ENCODE measurements around the gene KDM5B.

KDM5B gene

GRCh38 chr1:202810615-202811295 lies 2.5 kb upstream of the KDM5B start, which contains the start of gene PCAT6 (continued):
- peak; percentile 82 for TF ChIP-seq KLF17 (tag by site-specific recombination; IDR thresholded peaks at IDR 0.05)
- no peak for TF ChIP-seq ZNF792 (tag by site-specific recombination; IDR thresholded peaks at IDR 0.05)
- TF ChIP-seq ZFHX2 (tag by site-specific recombination; conservative IDR thresholded peaks at IDR 0.05): peak; percentile 81
- TF ChIP-seq ZNF223 (tag by site-specific recombination; IDR thresholded peaks at IDR 0.05): no peak
- no peak for TF ChIP-seq ZNF221 (tag by site-specific recombination; IDR thresholded peaks at IDR 0.05; ENCODE audit: borderline replicate concordance)
- peak; percentile 28; the same call in 1 of the 2 replicates for TF ChIP-seq PBX3 (CRISPR knock-in tag; IDR thresholded peaks at IDR 0.05)
- peak; percentile 45; the same call in 1 of the 2 replicates for TF ChIP-seq ZNF184 (tag by site-specific recombination; IDR thresholded peaks at IDR 0.05)
- TF ChIP-seq ZNF148 (tag by site-specific recombination; IDR thresholded peaks at IDR 0.05; ENCODE audit: borderline replicate concordance): no peak
- no peak for TF ChIP-seq ZNF776 (tag by site-specific recombination; IDR thresholded peaks at IDR 0.05; ENCODE audit: borderline replicate concordance)
- TF ChIP-seq ZNF426 (tag by site-specific recombination; IDR thresholded peaks at IDR 0.05): no peak
- TF ChIP-seq ZNF114 (tag by site-specific recombination; IDR thresholded peaks at IDR 0.05): no peak
- TF ChIP-seq MZF1 (tag by site-specific recombination; IDR thresholded peaks at IDR 0.05; ENCODE audit: borderline replicate concordance): peak; percentile 51; the same call in 1 of the 2 replicates
- no peak for TF ChIP-seq ZNF830 (tag by site-specific recombination; IDR thresholded peaks at IDR 0.05; ENCODE audit: low read depth)
- TF ChIP-seq ZBTB17 (tag by site-specific recombination; IDR thresholded peaks at IDR 0.05): peak; percentile 76
- peak; percentile 68; the same call in 1 of the 2 replicates for TF ChIP-seq ZNF24 (tag by site-specific recombination; IDR thresholded peaks at IDR 0.05)
- no peak for TF ChIP-seq ZNF621 (tag by site-specific recombination; IDR thresholded peaks at IDR 0.05)
- TF ChIP-seq KLF7 (tag by site-specific recombination; IDR thresholded peaks at IDR 0.05; ENCODE audit: borderline replicate concordance): peak; percentile 63; the same call in 1 of the 2 replicates
- TF ChIP-seq IKZF3 (tag by site-specific recombination; IDR thresholded peaks at IDR 0.05): peak; percentile 79
- TF ChIP-seq PRDM4 (tag by site-specific recombination; IDR thresholded peaks at IDR 0.05): no peak
- TF ChIP-seq ZNF335 (tag by site-specific recombination; conservative IDR thresholded peaks at IDR 0.05): peak; percentile 67
- no peak for TF ChIP-seq ZNF302 (tag by site-specific recombination; IDR thresholded peaks at IDR 0.05; ENCODE audit: low read depth)
- TF ChIP-seq ZNF518A (tag by site-specific recombination; conservative IDR thresholded peaks at IDR 0.05; ENCODE audit: low read depth): no peak
- TF ChIP-seq ZNF692 (tag by site-specific recombination; IDR thresholded peaks at IDR 0.05): peak; percentile 80
- peak; percentile 80 for TF ChIP-seq GLIS2 (tag by site-specific recombination; IDR thresholded peaks at IDR 0.05)
- TF ChIP-seq ZNF843 (tag by site-specific recombination; IDR thresholded peaks at IDR 0.05): no peak
- TF ChIP-seq ZNF654 (tag by site-specific recombination; IDR thresholded peaks at IDR 0.05; ENCODE audit: low read depth): no peak; the same call in 1 of the 2 replicates

All from HEK293 (cell line).